T-helper 1 cell treated with Interleukin-12 subunit alpha and Interleukin-12 subunit beta and Interleukin-4 antibody, amounts not matched to agents 30 μg/mL and 1 μg/mL, for 36 hours (primary cell): ENCODE data around the gene CYP3A4.
"Not testable (repeated sequence)": the region's sequence is repeated elsewhere in the genome, so short reads cannot be mapped to it uniquely, and the experiment has no call there.

ENCODE experiments used
- H3K27ac Mint-ChIP-seq: one replicate; pipeline ENCODE4 v1.8.0; 2021; ENCODE audit warnings: mild to moderate bottlenecking, mixed read lengths
- H3K27me3 Mint-ChIP-seq: one replicate; pipeline ENCODE4 v1.8.0; 2021; ENCODE audit warnings: low read depth, mixed read lengths
- H3K36me3 Mint-ChIP-seq: one replicate; pipeline ENCODE4 v1.8.0; 2021; ENCODE audit warnings: low read depth, mixed read lengths
- H3K4me1 Mint-ChIP-seq: one replicate; pipeline ENCODE4 v1.8.0; 2021; ENCODE audit warnings: low read depth, mixed read lengths
- H3K4me3 Mint-ChIP-seq: one replicate; pipeline ENCODE4 v1.8.0; 2021; ENCODE audit warnings: mild to moderate bottlenecking, moderate library complexity, mixed read lengths
- H3K9me3 Mint-ChIP-seq: one replicate; pipeline ENCODE4 v1.8.0; 2021; ENCODE audit warnings: mixed read lengths

The CYP3A4 gene

GRCh38 chr7:99731638-99732374, 52.2 kb downstream of the CYP3A4 start:
- Mint-ChIP-seq H3K27ac (no peak overlapping the region), H3K4me1 (no peaks in the 10 kb centered on the region), H3K36me3 (peaks cover 3% of the 10 kb centered on the region), H3K9me3 (no peaks in the 10 kb centered on the region), H3K4me3 (no peak overlapping the region), H3K27me3 (no peaks in the 10 kb centered on the region)

- no peaks in the 10 kb centered on the region for H3K9me3 Mint-ChIP-seq
- H3K36me3 Mint-ChIP-seq, result no peaks in the 10 kb centered on the region
- H3K4me3 Mint-ChIP-seq, result no peak overlapping the region
- H3K4me1 Mint-ChIP-seq, result no peaks in the 10 kb centered on the region
- H3K27ac Mint-ChIP-seq, result no peak overlapping the region
- H3K27me3 Mint-ChIP-seq, result no peaks in the 10 kb centered on the region
Measured at GRCh38 chr7:99730992-99731391, 53.0 kb downstream of the CYP3A4 start.

- no peaks in the 10 kb centered on the region for H3K9me3 Mint-ChIP-seq
- H3K27ac Mint-ChIP-seq, result no peak overlapping the region
- no peaks in the 10 kb centered on the region for H3K4me1 Mint-ChIP-seq
- no peaks in the 10 kb centered on the region for H3K27me3 Mint-ChIP-seq
- no peaks in the 10 kb centered on the region for H3K36me3 Mint-ChIP-seq
- no peak overlapping the region for H3K4me3 Mint-ChIP-seq
Measured at GRCh38 chr7:99730238-99730810, 53.7 kb downstream of the CYP3A4 start.

DNA sequence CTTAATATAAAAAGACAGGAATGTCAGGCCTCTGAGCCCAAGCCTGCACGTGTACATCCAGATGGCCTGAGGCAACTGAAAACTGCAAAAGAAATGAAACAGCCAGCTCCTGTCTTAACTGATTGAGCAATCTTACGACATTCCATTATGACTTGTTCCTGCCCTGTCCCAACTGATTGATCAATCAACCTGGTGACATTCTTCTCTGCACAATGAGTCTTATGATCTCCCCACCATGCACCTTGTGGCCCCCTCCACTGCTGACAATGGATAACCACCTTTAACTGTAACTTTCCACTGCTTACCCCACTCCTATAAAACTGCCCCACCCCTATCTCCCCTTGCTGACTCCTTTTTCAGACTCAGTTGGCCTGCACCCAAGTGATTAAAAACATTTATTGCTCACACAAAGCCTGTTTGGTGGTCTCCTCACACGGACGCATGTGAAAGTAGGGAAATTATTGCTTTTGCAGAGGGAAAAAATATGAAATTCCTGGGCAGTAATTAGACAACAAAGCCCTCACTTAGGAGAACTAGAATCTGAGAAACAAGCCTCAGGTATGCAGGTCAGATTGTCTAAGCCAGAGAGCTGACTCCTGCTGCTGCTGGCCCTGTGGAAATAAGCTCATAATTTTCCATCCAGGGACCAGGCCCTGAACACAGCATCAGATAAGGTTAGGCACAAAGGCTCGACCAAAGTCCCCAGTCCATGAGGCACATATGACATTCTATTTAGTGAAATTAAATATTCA, 54.3 kb downstream of the CYP3A4 start:
- Mint-ChIP-seq H3K27me3 (no peaks in the 10 kb centered on the region), H3K36me3 (no peaks in the 10 kb centered on the region), H3K4me3 (no peak overlapping the region), H3K9me3 (no peaks in the 10 kb centered on the region), H3K27ac (no peak overlapping the region), H3K4me1 (no peaks in the 10 kb centered on the region)

DNA sequence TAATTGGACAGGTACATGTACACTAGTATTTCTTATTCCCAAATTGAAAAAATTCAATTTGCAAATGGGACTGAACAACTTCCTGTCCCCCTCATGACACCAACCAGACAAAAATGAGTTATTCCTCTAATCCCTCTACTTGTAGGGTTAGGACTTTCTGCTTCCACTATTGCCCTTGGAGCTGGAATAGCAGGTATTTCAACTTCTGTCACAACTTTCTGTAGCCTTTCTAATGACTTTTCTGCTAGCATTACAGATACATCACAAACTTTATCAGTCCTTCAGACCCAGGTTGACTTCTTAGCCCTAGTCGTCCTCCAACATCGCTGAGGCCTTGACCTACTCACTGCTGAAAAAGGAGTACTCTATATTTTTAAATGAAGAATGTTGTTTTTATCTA, 55.4 kb downstream of the CYP3A4 start:
- H3K4me3 Mint-ChIP-seq, result no peak overlapping the region
- H3K36me3 Mint-ChIP-seq, result no peaks in the 10 kb centered on the region
- no peak overlapping the region for H3K27ac Mint-ChIP-seq
- no peaks in the 10 kb centered on the region for H3K9me3 Mint-ChIP-seq
- no peaks in the 10 kb centered on the region for H3K4me1 Mint-ChIP-seq
- no peaks in the 10 kb centered on the region for H3K27me3 Mint-ChIP-seq

DNA sequence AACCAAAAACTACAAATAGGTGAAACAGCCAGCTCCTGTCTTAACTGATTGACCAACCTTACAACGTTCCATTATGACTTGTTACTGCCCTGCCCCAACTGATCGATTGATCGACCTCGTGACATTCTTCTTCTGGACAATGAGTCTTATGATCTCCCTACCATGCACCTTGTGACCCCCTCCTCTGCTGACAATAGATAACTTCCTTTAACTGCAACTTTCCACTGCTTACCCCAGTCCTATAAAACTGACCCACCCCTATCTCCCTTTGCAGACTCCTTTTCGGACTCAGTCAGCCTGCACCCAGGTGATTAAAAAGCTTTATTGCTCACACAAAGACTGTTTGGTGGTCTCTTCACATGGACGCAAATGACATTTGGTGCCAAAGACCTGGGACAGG, 60.8 kb downstream of the CYP3A4 start:
- H3K4me1 Mint-ChIP-seq, H3K36me3 Mint-ChIP-seq, H3K27me3 Mint-ChIP-seq: not testable (repeated sequence)

DNA sequence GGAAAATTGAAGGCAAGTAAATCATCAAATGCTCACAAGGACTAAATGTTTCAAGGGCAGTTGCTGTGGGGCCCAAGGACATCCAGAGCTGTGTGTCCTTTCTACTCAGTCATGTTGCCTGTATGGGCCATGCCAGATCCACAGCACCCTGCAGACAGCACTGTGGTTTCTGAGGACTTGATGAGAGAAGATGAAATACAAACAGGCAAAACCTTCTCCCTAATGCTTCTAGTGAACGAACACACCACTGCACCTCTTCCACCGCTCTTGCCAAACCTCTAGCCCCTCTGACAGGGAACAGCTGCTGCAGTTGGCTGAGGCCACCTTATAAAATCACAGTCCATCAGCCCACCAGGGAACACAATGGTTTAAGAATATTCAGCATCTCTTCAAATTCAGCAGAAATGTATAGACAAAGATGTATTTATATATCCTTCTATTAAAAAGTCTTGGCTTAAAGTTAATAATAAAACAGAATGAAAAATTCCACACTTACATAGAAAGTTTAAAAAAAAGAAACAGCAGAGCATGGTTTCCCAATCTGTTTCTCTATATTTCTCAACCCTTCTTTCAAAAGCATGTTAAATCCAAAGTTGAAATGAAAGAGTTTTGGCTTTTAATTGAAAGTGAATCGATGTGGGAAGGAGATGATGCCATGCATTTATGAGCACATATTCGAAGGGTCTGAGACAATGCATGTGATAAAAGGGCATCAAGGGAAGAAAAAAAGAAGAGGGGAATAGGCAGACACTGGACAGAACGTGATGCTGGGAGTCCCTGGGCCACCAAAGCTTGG, 63.0 kb downstream of the CYP3A4 start:
- H3K36me3 Mint-ChIP-seq, result peaks cover 1% of the 10 kb centered on the region
- no peak overlapping the region for H3K27ac Mint-ChIP-seq
- no peaks in the 10 kb centered on the region for H3K27me3 Mint-ChIP-seq
- H3K9me3 Mint-ChIP-seq, result peaks cover 9% of the 10 kb centered on the region
- no peak overlapping the region for H3K4me3 Mint-ChIP-seq
- peaks cover 4% of the 10 kb centered on the region for H3K4me1 Mint-ChIP-seq

More for the DNA sequence above, 60.8 kb downstream of the CYP3A4 start:
- H3K27ac Mint-ChIP-seq, H3K9me3 Mint-ChIP-seq, H3K4me3 Mint-ChIP-seq: not testable (repeated sequence)

DNA sequence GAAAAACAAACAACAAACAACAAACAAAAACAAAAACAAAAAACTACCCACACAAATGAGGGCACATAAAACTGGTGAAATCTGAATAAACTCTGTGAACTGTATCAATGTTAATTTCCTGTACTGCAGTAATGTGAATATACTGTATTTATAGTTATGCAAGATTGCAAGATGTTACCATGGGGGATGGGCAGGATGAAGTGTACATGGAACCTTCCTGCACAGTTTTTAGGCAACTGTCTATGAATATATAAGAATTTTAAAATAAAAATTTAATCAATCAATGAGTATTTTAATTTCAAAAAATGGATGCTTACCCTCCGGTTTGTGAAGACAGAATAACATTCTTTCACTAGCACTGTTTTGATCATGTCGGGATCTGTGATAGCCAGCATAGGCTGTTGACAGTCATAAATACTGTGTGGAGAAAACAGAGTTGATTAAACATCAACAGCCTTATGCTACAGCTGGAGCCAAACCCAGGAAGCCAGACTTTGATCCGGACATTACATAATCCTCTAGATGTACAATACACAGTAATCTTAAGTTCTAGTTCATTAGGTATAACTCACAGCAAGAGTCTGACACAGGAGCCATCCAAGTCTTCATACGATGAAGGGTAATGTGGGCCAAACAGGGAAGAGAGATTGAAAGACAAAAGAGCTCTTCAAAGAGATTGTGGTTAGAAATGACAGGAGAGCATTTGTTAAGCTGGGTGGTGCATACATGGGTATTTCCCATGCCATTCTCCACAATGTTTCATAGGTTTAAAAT, 63.8 kb downstream of the CYP3A4 start:
- Mint-ChIP-seq H3K27me3 (no peaks in the 10 kb centered on the region), H3K36me3 (peaks cover 3% of the 10 kb centered on the region), H3K9me3 (peaks cover 13% of the 10 kb centered on the region), H3K4me3 (no peak overlapping the region), H3K27ac (no peak overlapping the region), H3K4me1 (peaks cover 4% of the 10 kb centered on the region)

GRCh38 chr7:99713995-99714570, 69.9 kb downstream of the CYP3A4 start:
- Mint-ChIP-seq H3K27ac (no peak overlapping the region), H3K36me3 (peaks cover 6% of the 10 kb centered on the region), H3K27me3 (no peaks in the 10 kb centered on the region), H3K4me1 (no peaks in the 10 kb centered on the region), H3K9me3 (peaks cover 18% of the 10 kb centered on the region), H3K4me3 (no peak overlapping the region)

DNA sequence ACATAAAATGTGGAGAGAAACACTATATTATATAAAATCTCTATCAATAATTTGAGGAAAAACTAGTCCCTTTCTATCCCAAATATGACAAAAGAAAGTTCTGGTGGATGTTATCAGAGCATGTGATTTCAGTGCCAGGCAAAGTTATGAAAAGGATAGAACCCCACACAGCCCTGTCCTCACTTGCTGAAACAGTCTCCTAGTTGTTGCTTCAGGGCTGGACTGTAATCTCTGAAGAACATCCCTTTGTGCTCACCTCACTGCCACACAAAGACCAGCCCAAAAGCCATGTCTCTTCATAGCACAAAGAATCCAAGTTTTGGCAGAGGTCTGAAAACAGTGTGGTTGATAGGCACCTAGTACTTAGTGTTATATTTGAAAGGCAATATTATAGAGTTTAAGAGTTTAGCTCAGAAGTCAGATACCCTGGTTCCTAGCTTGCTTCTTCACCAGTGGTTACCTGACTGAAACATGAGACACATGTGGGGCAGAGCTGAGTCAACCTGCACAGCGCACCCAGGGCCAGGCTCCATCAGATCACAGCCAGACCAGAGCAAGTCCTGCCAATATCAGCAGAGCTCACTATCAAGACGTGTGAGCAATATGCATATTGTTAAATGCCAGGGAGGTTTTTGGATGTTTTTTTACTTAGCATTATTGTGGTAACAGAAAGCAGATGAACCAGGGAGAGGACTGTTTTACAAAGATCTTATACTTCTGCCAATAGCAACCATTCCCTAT, 74.0 kb downstream of the CYP3A4 start:
- Mint-ChIP-seq H3K27ac (no peak overlapping the region), H3K27me3 (no peaks in the 10 kb centered on the region), H3K36me3 (peaks cover 3% of the 10 kb centered on the region), H3K9me3 (peaks cover 3% of the 10 kb centered on the region), H3K4me3 (no peak overlapping the region), H3K4me1 (no peaks in the 10 kb centered on the region)

GRCh38 chr7:99709260-99709659, 74.7 kb downstream of the CYP3A4 start:
- Mint-ChIP-seq H3K27me3 (no peaks in the 10 kb centered on the region), H3K4me3 (no peak overlapping the region), H3K27ac (no peak overlapping the region), H3K36me3 (peaks cover 3% of the 10 kb centered on the region), H3K9me3 (no peaks in the 10 kb centered on the region), H3K4me1 (no peaks in the 10 kb centered on the region)

DNA sequence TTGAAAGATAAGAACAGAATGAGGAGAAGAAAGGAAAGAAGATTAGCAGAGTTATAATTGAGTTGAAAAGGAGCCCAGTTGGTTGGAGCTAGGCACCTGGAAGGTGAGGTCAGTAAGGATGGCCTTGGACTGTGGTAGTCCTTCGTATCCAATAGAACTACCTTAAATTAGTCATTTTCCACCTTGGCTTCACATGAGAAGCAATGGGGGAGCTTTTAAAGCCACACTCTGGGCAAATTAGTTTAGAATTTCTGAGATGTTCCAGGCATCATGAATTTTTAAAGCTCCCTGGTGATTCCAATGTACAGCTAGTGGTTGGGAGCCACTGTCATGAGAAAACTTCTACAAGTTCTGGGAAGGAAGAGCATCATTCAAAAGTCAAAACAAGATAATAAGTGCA, 76.9 kb downstream of the CYP3A4 start:
- no peaks in the 10 kb centered on the region for H3K4me1 Mint-ChIP-seq
- no peak overlapping the region for H3K4me3 Mint-ChIP-seq
- peaks cover 3% of the 10 kb centered on the region for H3K36me3 Mint-ChIP-seq
- no peaks in the 10 kb centered on the region for H3K9me3 Mint-ChIP-seq
- no peak overlapping the region for H3K27ac Mint-ChIP-seq
- no peaks in the 10 kb centered on the region for H3K27me3 Mint-ChIP-seq
